Sigmoid colon (tissue), 7 donors: ENCODE results near the gene CCDC39. TPM values are rescaled to one million over a fixed set of nuclear protein-coding genes. Genes with fewer than 3 reads are reported as not detected.

Source experiments
- DNase-seq: peaks from one replicate; pipeline ENCODE4 v3.0.0-alpha.2; 2019
- H3K27ac ChIP-seq, 4 donors: fragments of 200-600 bp; sonication (generic); one replicate each; pipeline ENCODE4 v1.5.1; 2016 to 2019; ENCODE audit warnings: mild to moderate bottlenecking in 1 of 4
- H3K27me3 ChIP-seq, 3 donors: fragments of 200-600 bp; sonication (generic); one replicate each; pipeline ENCODE4 v1.5.1; 2019; ENCODE audit warnings: mild to moderate bottlenecking in 1 of 3
- H3K36me3 ChIP-seq, 4 donors: fragments of 200-600 bp; sonication (generic); one replicate each; pipeline ENCODE4 v1.5.1; 2016 to 2019
- H3K4me1 ChIP-seq, 4 donors: fragments of 200-600 bp; sonication (generic); one replicate each; pipeline ENCODE4 v1.5.1; 2017 to 2019
- H3K4me3 ChIP-seq, 4 donors: fragments of 200-600 bp; sonication (generic); one replicate each; pipeline ENCODE4 v1.5.1; 2017 to 2019; ENCODE audit warnings: mild to moderate bottlenecking in 2 of 4, moderate library complexity in 1 of 4
- H3K9me3 ChIP-seq, 4 donors: fragments of 200-600 bp in 3 of 4; sonication (generic) in 3 of 4; one replicate each; pipeline versions ENCODE4 v1.5.1 to v1.6.1; 2013 to 2019
- CTCF ChIP-seq, 4 experiments: fragments of 450-650 bp in 3 of 4; fragments of 200-600 bp in 1 of 4; IDR thresholded peaks; one replicate each; pipeline ENCODE4 v1.5.1; 2016 to 2019; ENCODE audit warnings: antibody characterized with exemption in 4 of 4, mild to moderate bottlenecking in 3 of 4, moderate library complexity in 2 of 4
- EP300 ChIP-seq, 4 donors: sonication (generic); formaldehyde crosslinking; IDR thresholded peaks; one replicate each; pipeline ENCODE4 v1.6.1; 2017; ENCODE audit warnings: antibody characterized with exemption in 4 of 4
- POLR2A ChIP-seq, 2 donors: fragments of 450-650 bp; IDR thresholded peaks; one replicate each; pipeline ENCODE4 v1.6.1; 2016; ENCODE audit warnings: antibody characterized with exemption in 2 of 2, mild to moderate bottlenecking in 2 of 2, moderate library complexity in 2 of 2
- POLR2AphosphoS5 ChIP-seq, 4 donors: sonication (generic); formaldehyde crosslinking; IDR thresholded peaks; one replicate each; pipeline ENCODE4 v1.6.1; 2017; ENCODE audit warnings: antibody characterized with exemption in 4 of 4
- WGBS, 2 donors: extraction: QIAGEN DNeasy Blood & Tissue Kit; methylation state at CpG; one replicate each; pipeline ENCODE4 v1.1.7; 2013; 5-methylcytosine and 5-hydroxymethylcytosine counted together
- intact Hi-C: fragments of 100-400 bp; cut with DNase I; formaldehyde crosslinking; loops from one replicate; pipeline ENCODE4 v1.15.1; 2023
- polyA plus RNA-seq, 3 donors: library from polyadenylated mRNA; stranded (reverse); fragments of 200-250 nt; gene quantifications; one replicate each; pipeline ENCODE4 v1.2.3, GENCODE V29; 2013
- total RNA-seq, 4 donors: library from RNA; depleted of rRNA; stranded (reverse); fragments of >200 nt; gene quantifications; one replicate each; pipeline ENCODE4 v1.1.0, GENCODE V29; 2016
- donor health status: healthy with polysubstance abuse.
- donor health status: Bipolar disorder and iron deficiency.
- donor health status: healthy.

CCDC39 gene
- total and polyA plus RNA-seq, 7 donors: 0.01 to 1.1 (median 0.16) TPM; not detected in 4

- no peaks in the 10 kb centered on the region for H3K9me3 ChIP-seq
- no peaks in the 10 kb centered on the region for H3K4me1 ChIP-seq
- intact Hi-C loops: no loop called here
- TF ChIP-seq CTCF (IDR thresholded peaks at IDR 0.05) (no peak), POLR2A (IDR thresholded peaks at IDR 0.05) (no peak), EP300 (IDR thresholded peaks at IDR 0.05) (no peak), POLR2AphosphoS5 (IDR thresholded peaks at IDR 0.05) (no peak)
- no peaks in the 10 kb centered on the region for H3K36me3 ChIP-seq
- H3K27ac ChIP-seq: no peak overlapping the region
- 53 to 76% methylated on average over 2 of the region's 2 CpGs for WGBS, 2 donors
- no peak for DNase-seq
- no peaks in the 10 kb centered on the region for H3K27me3 ChIP-seq
- no peak overlapping the region for H3K4me3 ChIP-seq
Measured at GRCh38 chr3:180661444-180661843, 17.8 kb downstream of the CCDC39 start.

DNA sequence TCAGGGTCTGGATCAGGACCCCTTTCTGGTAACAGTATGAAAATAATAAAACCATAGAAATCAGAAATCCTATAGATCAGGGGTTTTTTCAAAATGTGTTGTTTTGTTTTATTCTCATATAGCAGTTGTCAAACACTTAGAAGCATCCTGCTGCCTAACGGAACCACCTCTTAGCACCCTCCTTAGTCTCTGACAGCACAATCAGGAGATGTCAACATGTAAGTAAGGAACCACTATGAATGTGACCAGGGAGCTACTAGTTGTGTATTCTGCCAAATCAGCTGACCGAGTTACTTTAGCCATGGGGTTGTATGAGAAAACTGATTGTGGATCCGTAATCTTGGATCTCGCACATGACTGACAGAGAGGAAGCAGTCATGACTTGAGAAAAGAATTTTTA is 22.2 kb downstream of the CCDC39 start:
- H3K4me1 ChIP-seq: no peaks in the 10 kb centered on the region
- whole genome bisulfite sequencing, 2 donors: 77 to 82% methylated on average over 4 of the region's 4 CpGs

GRCh38 chr3:180656406-180656805 is 22.9 kb downstream of the CCDC39 start:
- no peaks in the 10 kb centered on the region for H3K9me3 ChIP-seq
- no peaks in the 10 kb centered on the region for H3K27me3 ChIP-seq
- TF ChIP-seq POLR2A (IDR thresholded peaks at IDR 0.05) (no peak), POLR2AphosphoS5 (IDR thresholded peaks at IDR 0.05) (no peak), CTCF (IDR thresholded peaks at IDR 0.05) (no peak), EP300 (IDR thresholded peaks at IDR 0.05) (no peak)
- no peaks in the 10 kb centered on the region for H3K4me1 ChIP-seq
- intact Hi-C loops: no loop called here
- H3K27ac ChIP-seq: no peak overlapping the region
- DNase-seq: no peak
- H3K4me3 ChIP-seq: no peak overlapping the region
- WGBS, 2 donors: 68 to 70% methylated on average over 4 of the region's 4 CpGs
- no peaks in the 10 kb centered on the region for H3K36me3 ChIP-seq

More for the DNA sequence above, 22.2 kb downstream of the CCDC39 start:
- intact Hi-C loops: no loop called here
- no peak for TF ChIP-seq EP300 (IDR thresholded peaks at IDR 0.05)
- TF ChIP-seq CTCF (IDR thresholded peaks at IDR 0.05): no peak
- no peak for TF ChIP-seq POLR2AphosphoS5 (IDR thresholded peaks at IDR 0.05)
- TF ChIP-seq POLR2A (IDR thresholded peaks at IDR 0.05): no peak
- Histone ChIP-seq H3K9me3 (no peaks in the 10 kb centered on the region), H3K27me3 (no peaks in the 10 kb centered on the region), H3K36me3 (no peaks in the 10 kb centered on the region), H3K27ac (no peak overlapping the region), H3K4me3 (no peak overlapping the region)
- no peak for DNase-seq

DNA sequence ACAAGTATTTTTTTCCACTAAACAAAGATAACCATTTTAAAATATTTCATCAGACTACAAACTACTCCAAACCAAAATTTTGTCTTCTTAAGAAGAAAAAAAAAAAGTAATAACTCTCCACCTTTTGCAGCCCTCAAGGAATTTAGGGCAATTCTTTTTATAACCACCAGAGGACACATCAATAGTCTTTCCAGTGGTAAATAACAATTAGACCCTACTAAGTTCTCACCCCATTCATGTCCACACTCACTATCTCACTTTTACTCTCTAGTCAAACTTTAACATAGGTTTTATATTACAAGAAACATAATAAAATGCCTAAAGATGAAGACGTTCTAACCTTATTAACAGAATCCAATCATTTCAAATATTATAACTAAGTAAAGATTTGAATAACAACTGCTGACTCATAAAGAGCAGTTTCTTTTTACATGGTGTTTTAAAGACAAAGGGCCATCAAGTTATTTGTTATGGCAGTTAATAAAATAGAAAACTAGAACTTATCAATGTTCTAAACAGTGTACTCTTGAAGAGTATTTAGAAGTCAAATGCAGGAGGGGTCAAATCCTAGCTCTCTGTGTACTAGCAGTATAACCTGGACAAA is 33.0 kb downstream of the CCDC39 start:
- peaks cover 0 to 6% (median 0%) of the 10 kb centered on the region in 3 donors for H3K27me3 ChIP-seq
- intact Hi-C loops: no loop called here
- H3K36me3 ChIP-seq: no peaks in the 10 kb centered on the region
- no peak overlapping the region for H3K4me3 ChIP-seq
- TF ChIP-seq POLR2A (IDR thresholded peaks at IDR 0.05) (no peak), POLR2AphosphoS5 (IDR thresholded peaks at IDR 0.05) (no peak), EP300 (IDR thresholded peaks at IDR 0.05) (no peak), CTCF (IDR thresholded peaks at IDR 0.05) (no peak)
- H3K27ac ChIP-seq: no peak overlapping the region
- no peak for DNase-seq
- no peaks in the 10 kb centered on the region for H3K4me1 ChIP-seq
- H3K9me3 ChIP-seq: no peaks in the 10 kb centered on the region
- 8 to 23% methylated on average over 1 of the region's 1 CpG for WGBS, 2 donors

DNA sequence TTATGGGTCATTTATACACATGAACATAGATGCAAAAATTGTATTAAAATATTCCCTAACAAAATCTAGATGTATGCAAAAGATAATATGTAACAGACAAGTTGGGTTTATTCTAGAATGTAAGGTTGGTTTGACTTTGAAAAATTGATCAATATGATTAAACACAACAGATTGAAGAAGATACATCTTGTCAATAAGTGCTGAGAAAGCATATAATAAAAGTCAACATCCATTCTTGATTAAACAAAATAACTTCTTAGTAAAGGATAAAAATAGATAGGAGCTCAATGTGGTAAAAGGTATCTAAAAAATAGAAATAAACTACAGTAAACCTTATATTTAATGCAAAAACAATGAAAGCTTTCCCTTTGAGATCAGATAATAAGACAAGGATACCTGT is 38.3 kb downstream of the CCDC39 start:
- no peaks in the 10 kb centered on the region for H3K9me3 ChIP-seq
- H3K27ac ChIP-seq: no peak overlapping the region
- intact Hi-C loops: no loop called here
- no peak overlapping the region for H3K4me3 ChIP-seq
- no peaks in the 10 kb centered on the region for H3K4me1 ChIP-seq
- TF ChIP-seq POLR2A (IDR thresholded peaks at IDR 0.05) (no peak), POLR2AphosphoS5 (IDR thresholded peaks at IDR 0.05) (no peak), EP300 (IDR thresholded peaks at IDR 0.05) (no peak), CTCF (IDR thresholded peaks at IDR 0.05) (no peak)
- H3K36me3 ChIP-seq: no peaks in the 10 kb centered on the region
- DNase-seq: no peak
- H3K27me3 ChIP-seq: no peaks in the 10 kb centered on the region
